Peyer's patch (tissue), 4 donors: ENCODE data around the gene KAT7.

Experiments
- POLR2A ChIP-seq, 2 donors: fragments of 450-650 bp; IDR thresholded peaks; one replicate each; pipeline ENCODE4 v1.5.1; 2017; ENCODE audit warnings: antibody characterized with exemption in 2 of 2, mild to moderate bottlenecking in 2 of 2, moderate library complexity in 2 of 2
- TF ChIP-seq, protein P1 (sequence below), 6 experiments: fragments of 450-650 bp in 4 of 6; fragments of 200-600 bp in 2 of 6; sonication (generic) in 1 of 6; IDR thresholded peaks; one replicate each; pipeline ENCODE4 v1.5.1; 2017 to 2019; ENCODE audit warnings: antibody characterized with exemption in 6 of 6, mild to moderate bottlenecking in 3 of 6, moderate library complexity in 1 of 6

DNA sequence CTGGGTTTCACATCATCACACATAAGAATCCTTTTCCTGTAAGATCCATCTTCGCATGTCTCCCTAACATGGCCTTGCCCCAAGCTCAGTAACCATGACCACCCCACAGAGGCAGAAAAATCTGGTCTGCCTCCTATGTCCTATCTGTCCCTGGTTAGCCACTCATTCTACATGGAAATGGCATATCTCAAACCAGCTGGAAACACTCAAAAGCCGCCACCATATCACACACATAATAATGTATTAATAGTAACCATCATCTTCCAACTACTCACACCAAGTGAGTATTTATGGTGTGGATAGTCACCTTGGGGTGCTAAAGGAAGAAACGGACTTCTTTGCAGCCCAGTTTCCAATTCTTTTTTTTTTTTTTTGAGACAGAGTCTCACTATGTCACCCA, 36.0 kb upstream of the KAT7 start:
- TF ChIP-seq, protein P1, sequence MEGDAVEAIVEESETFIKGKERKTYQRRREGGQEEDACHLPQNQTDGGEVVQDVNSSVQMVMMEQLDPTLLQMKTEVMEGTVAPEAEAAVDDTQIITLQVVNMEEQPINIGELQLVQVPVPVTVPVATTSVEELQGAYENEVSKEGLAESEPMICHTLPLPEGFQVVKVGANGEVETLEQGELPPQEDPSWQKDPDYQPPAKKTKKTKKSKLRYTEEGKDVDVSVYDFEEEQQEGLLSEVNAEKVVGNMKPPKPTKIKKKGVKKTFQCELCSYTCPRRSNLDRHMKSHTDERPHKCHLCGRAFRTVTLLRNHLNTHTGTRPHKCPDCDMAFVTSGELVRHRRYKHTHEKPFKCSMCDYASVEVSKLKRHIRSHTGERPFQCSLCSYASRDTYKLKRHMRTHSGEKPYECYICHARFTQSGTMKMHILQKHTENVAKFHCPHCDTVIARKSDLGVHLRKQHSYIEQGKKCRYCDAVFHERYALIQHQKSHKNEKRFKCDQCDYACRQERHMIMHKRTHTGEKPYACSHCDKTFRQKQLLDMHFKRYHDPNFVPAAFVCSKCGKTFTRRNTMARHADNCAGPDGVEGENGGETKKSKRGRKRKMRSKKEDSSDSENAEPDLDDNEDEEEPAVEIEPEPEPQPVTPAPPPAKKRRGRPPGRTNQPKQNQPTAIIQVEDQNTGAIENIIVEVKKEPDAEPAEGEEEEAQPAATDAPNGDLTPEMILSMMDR (IDR thresholded peaks at IDR 0.05) = no peak
- no peak for TF ChIP-seq POLR2A (IDR thresholded peaks at IDR 0.05)
